GM15510 (cell line): ENCODE data around the gene MYMK.

Experiments used
- POLR2A ChIP-seq: IDR thresholded peaks from 3 replicates; pipeline ENCODE4 v1.6.1; 2011; ENCODE audit warnings: borderline replicate concordance; ENCODE audit not compliant: insufficient read length; ENCODE audit errors: extremely low read depth

MYMK gene

DNA sequence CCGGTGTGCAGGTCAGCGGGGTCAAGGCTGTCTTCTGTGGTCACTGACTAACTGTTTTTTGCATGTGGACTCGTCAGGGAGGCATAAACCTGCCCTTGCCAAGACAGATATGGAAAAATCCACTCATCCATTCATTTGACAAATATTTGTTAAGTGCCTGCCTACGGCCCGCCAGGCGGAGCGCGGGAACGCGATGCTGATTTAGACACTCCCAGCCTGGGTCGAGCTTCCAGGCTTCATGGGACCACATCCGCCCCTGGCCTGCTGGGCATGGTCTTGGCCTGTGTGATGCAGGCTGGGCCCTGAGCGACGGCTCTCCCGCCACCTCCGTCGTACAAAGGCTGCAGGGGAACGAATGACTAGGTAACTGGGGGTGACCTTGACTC is 18.1 kb downstream of the MYMK start:
- no peak for TF ChIP-seq POLR2A

GRCh38 chr9:133505901-133506652 is 18.7 kb downstream of the MYMK start:
- no peak for TF ChIP-seq POLR2A

GRCh38 chr9:133505186-133505830 is 19.5 kb downstream of the MYMK start:
- no peak for TF ChIP-seq POLR2A

GRCh38 chr9:133502112-133502511 is 22.6 kb downstream of the MYMK start:
- TF ChIP-seq POLR2A: no peak

DNA sequence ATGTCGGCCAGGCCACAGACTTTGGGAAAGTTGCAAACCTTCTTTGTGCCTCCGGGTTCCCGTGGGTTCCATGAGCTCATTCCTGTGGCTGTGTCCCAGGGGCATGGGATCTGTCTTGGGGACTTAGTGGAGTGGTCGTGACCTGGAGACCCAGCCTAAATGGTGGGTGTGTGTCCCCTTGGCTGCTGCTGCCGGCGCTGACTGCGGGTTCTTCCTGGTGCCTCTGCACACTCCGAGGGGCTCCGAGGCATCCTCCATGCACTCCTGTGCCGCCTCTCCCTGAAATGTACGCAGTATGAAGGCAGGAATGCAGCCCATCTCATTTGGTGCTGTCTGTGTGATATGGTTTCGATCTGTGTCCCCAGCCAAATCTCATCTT is 24.9 kb downstream of the MYMK start:
- no peak for TF ChIP-seq POLR2A

DNA sequence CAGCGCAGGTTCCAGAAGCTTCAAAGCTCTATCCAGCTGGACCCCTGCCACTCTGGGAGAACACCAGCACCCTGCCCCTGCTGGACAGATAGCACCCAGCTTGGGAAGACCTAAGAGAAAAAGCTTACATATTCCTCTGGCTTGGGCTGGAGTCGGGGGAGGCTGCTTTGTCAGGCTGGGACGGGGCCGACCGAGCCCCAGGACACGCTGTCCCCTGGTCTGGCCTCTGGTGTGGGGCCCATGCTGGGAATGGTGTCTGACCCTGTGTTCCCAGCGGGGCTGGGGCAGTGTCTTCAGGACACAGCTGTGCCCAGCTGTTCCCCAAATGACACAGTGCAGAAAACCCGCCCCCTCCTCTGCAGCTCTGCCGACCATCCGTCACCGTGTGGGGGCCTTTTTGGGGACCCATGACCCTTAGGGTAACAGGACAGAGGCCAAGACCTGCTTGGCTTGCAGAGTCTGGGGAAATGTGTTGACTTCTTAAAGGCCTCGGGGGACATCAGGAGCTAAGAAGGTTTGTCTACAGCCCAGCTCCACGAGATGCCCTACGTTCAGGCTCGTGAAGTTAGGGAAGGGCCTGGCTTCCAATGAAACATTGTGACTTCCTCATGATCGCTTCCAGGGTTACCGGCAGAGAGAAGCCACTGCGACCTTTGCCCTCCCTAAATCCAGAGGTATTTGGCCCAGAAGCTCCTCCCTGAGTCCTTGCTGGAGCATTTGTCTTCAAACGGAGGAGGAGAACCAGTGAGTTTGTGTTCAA is 25.4 kb downstream of the MYMK start:
- no peak for TF ChIP-seq POLR2A

DNA sequence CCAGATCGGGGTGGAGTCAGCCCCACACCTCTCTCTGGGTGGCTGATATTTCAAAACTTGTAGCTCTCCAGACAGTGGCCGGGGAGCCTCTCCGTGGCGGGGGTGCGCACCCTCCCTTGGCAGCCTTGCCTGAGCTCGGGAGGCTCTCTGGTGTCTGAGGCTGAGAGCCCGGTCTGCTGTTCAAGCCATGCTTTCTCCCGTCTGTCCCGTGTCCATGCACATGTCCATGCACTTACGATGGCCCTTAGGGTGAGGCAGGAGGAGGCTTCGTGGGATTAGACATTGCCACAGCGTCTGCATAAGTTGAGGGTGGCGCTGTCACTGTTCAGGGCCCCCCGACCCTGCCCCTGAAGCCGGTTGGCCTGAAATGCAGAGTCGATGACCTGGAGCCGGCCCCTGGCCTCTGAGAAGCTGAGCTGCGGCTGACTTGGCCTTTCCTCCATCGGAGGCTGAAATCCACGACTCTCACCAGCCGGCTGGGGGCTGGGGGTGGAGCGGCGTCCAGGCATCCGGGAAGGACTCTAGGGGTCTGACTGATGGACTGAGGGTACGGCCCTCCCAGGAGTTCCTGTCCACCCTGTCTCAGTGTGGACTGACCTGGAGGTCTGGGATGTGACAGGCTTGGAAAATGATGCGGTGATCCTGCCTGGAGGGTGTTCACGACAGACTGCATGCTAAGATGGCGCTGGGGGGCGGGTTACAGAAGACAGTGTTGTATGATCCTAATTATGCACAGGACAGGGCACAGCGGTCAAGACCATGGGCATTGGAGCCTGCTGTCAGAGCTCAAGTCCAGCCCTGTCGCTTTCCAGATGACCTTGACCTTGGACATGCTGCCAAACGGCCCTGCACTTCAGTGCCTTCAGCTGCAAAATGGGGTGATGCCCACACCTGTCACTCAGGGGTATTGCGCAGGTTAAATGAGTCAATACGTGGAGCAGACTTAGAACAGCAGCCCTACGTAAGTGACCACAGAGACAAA is 27.6 kb downstream of the MYMK start:
- TF ChIP-seq POLR2A: no peak

- no peak for TF ChIP-seq POLR2A
Measured at GRCh38 chr9:133495327-133496293, 29.1 kb downstream of the MYMK start.

DNA sequence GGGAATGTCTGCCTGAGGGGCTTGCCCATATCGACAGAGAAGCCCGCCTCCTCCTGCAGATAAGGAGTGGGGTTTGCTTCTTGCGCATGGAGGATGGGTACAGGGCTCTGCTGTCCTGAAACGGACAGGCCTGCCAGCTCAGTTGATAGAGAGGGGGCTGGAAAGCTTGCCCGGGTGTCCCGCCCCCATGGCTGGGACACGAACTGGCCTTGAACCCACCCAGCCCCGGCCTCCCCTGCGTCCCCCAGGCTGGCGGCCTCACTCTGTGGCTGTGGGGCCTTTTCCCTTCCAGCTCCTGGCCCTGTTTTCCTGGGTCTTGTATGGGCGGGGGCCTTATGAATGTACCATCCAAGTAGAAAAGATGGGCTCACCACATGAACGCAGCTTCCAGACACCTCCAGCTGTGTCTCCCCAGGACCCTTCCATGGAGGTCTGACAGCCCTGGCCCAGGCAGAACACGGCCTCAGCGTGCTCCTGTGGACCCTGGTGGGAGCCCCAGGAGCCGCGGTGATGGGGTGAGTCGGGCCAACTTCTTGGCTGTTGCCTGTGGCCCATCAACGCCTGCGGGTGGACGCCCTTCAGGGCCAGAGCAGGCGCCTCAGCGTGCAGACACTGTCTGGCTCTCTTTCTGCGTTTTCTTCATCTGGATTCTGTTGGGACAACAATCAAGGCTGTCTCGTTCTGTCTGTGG is 30.0 kb downstream of the MYMK start:
- no peak for TF ChIP-seq POLR2A

DNA sequence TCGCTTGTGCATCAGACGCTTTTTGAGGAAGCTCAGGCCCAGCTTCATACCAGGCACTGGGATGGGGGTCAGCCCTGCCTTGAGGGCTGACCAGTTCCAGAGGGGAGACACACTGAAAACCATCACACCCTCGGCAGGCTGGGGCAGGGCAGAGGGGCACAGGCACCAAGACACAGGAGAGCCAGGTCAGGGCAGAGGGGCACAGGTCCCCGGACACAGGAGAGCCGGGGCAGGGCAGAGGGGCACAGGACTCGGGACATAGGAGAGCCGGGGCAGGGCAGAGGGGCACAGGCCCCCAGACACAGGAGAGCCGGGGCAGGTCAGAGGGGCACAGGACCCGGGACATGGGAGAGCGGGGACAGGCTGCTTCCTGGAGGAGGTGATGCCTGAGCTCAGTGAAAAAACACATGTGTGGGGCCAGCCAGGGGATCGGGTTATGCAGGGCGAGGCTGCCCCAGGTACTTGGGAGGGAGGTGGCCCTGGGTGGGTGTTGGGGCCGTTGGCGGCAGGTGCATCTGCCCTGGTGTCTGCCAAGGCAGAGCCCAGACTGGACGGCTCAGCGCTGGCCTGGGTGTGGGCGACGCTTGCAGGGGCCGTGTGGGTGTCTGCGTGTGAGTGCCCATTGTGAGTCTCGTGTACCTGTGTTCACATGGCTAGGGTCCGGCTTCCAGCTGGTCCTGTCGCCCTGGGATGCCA is 30.8 kb downstream of the MYMK start:
- no peak for TF ChIP-seq POLR2A

DNA sequence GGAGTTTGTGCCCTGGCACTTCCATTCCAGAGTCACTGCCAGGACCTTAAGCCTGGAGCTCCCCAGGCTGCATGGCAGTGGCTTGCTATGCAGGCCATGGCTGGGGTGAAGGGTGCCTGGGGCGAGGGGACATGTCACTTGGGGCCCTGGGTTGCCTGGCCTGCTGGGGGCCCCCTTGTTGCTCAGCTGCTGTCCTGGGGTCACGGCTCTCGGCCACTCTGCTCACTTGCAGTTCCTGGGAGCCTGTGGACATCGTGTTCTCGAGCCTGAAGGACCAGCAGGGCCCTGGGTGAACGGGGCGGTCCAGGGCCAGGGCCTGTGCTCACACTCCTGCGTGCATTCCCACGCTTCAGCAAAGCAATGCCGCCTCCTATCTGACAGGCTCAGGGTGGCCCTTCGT is 31.3 kb downstream of the MYMK start:
- TF ChIP-seq POLR2A: no peak

- no peak for TF ChIP-seq POLR2A
Measured at GRCh38 chr9:133492061-133493021, 32.4 kb downstream of the MYMK start.

- TF ChIP-seq POLR2A: no peak
Measured at GRCh38 chr9:133491656-133491925, 33.2 kb downstream of the MYMK start.
